IPS-NIHi7 (cell line): ENCODE results near the gene KDELR3.

ENCODE experiments used
- DNase-seq: peaks from one replicate; pipeline ENCODE4 v3.0.0; 2012; ENCODE audit warnings: mixed read lengths; ENCODE audit errors: extremely low spot score

KDELR3 gene

DNA sequence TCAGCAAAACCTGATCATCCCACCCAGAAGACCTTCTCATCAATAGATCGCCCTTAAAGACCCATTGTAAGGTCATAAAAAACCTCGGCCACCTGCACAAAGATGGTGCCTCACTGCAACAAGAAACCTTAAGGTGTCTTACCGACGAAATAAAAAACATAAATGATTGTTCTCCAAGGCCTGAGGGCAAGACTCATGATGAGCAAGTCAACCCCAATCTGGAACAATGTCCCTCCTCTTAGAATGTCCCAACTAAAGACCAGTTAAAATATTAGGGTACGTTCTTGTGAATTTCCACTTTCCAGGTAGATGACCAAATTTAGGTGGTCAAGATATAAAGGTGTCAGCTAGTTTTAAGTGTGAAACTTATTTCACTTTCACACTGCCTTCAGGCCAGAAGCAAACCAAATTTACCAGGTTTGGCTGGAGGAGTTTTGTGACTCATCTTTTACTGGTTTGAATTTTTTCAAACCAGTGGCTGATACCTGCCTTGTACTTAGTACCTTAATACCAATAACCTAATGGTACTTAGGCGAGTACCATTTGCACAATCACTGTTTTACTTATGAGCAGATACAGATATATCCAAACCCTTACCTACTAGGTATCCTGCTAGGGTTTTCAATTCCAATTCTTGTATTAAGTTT lies 14.9 kb downstream of the KDELR3 start:
- DNase-seq, result no peak

- no peak for DNase-seq
Measured at GRCh38 chr22:38484244-38484643, 16.3 kb downstream of the KDELR3 start.

GRCh38 chr22:38485783-38486182 lies 17.9 kb downstream of the KDELR3 start:
- no peak for DNase-seq

DNA sequence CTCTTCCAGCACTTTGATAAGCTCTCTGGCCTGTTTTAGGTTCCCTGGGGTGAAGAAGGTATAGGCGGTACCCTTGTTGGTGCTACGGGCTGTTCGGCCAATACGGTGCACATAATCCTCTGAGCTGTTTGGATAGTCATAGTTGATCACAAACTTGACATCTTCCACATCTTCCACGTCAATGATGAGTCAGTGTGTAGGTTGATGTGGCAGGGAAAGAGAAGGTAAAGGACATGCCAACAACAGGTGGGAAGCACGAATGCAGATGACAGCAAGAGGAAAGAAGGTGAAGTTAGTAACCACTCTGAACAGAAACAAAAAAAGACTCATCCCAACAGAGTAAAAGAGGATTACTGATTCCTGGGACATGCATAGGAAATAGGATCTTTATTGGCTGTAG lies 20.1 kb downstream of the KDELR3 start:
- DNase-seq, result no peak

GRCh38 chr22:38489142-38489541 lies 21.2 kb downstream of the KDELR3 start:
- DNase-seq, result no peak

GRCh38 chr22:38489561-38490145 lies 21.8 kb downstream of the KDELR3 start:
- DNase-seq, result no peak

DNA sequence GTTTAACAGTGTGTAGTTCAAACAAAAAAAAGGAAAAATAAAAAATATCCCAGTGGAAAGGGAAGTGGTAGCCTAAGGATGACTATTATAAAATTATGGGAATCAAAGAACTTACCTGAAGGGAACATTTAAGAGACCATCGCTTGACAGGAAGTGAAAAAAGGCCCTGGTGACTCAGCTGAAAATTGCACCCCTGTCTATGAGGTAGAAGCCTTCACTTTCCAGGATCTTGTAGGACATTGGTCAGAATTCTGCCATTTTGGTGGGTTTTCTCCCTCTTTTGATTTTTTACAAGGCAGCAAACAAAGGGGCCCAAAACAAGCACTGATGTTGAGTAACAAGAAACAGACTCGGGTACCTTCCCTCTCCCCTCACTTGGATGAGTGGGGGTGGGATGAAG lies 22.6 kb downstream of the KDELR3 start:
- DNase-seq, result no peak

- no peak for DNase-seq
Measured at GRCh38 chr22:38490915-38491314, 23.0 kb downstream of the KDELR3 start.

DNA sequence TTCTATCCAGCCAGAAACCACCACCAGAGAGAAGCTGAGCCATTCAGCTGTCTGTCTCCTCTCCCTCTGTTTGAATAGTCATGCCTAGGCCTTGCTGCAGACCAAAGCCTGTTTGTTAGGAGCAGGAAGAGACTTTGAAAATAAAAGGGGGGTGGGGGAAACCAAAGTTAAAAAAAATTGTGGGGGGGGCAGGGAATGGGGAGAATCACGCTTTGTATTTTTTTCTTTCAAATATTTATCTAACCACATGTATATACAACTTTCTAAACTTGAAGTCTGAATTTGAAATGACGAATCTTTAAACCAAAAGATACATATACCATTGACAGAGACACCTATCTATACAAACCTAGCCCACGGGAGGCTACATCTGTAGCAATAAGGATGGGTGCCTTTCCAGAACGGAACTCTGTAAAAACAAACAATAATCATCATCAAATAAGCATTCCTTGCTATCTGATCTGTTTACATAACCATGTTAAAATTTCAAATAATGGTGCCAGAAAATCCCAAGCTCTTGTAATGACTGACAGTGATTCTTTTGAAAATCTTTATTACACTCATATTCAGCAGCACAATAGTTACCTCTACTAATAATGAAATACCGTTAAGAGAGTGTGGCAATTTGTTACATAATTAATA lies 23.9 kb downstream of the KDELR3 start:
- no peak for DNase-seq

- DNase-seq, result no peak
Measured at GRCh38 chr22:38494498-38494897, 26.6 kb downstream of the KDELR3 start.

DNA sequence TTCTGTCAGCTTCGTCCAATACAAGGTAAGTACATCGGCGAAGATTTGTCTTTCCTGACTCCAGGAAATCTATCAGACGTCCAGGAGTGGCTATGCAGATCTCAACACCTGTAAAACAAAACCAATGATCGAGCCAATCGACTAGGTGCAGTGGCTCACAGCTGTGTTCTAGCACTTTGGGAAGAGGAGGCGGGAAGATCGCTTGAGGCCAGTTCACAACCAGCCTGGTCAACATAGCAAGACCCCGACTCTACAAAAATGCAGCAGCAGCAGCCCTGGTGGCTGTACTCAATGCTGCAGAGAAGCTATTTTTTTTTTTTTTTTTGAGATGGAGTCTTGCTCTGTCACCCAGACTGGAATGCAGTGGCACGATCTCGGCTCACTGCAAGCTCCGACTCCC lies 27.0 kb downstream of the KDELR3 start:
- DNase-seq, result no peak

DNA sequence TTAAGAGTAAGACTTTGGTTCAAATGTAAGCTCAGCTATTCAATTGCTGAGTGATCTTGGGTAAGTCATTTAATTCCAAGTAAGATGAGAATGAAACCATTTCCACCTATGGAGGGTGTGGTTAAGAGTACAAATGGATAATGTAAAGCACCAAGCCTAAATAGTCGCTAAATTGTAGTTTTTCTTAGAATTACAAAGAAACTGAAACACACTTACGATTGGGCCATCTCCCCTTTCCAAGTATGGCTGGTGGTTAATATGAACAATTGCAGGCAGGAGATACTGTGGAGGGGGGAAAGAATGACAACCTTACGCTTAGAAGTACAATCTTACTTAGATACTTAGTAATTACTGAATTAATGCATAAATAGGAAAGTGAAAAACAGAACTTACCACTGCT lies 30.0 kb downstream of the KDELR3 start:
- no peak for DNase-seq

DNA sequence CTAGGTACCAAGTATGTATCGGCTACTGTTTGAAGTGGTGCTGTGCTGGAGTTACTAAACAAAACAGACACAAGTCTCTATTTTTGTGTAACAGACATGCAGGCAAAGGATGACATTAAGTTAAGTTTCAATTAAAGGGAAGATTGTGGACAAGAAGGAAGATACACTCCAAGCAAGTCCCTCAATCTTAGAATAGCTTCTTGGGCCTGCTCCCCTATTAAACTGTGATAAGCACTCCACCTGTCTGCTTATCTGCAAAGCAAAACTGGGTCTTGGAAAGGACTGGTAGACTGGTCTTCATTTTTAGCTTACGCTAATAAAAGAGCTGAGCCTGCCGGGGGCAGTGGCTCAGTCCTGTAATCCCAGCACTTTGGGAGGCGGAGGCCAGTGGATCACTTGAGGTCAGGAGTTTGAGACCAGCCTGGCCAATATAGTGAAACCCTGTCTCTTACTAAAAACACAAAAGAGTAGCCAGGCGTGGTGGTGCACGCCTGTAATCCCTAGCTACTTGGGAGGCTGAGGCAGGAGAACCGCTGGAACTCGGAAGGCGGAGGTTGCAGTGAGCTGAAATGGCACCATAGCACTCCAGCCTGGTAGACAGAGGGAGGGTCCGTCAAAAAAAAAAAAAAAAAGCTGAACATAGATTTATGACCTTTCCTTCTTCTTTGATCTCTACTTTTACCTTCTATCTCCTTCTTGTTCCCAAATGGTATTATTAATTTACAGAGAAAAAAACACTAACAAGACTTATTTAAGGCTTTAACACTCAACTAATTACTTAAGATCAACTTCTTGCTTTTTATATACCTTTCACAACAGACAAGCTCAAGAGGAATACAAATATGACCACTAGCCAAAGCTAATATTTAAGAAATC lies 34.1 kb downstream of the KDELR3 start:
- no peak for DNase-seq

DNA sequence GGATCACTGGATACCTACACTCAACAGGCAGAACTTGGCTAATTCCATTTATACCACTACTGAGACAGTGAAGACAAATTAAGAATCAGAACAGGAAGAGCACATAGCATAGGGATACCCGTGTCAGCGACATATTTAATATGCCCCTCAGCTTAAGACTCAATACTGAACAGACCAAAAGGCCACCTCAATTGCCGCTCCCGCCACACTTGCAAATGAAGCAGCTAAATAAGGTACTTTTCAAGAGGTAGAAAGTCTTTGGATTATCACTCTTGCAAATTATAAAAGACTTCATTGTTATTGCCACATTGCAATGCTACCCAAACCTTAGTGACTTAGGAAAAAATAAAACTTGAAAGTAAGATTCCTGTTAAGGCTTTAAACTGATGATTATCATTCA lies 35.1 kb downstream of the KDELR3 start:
- DNase-seq, result no peak

DNA sequence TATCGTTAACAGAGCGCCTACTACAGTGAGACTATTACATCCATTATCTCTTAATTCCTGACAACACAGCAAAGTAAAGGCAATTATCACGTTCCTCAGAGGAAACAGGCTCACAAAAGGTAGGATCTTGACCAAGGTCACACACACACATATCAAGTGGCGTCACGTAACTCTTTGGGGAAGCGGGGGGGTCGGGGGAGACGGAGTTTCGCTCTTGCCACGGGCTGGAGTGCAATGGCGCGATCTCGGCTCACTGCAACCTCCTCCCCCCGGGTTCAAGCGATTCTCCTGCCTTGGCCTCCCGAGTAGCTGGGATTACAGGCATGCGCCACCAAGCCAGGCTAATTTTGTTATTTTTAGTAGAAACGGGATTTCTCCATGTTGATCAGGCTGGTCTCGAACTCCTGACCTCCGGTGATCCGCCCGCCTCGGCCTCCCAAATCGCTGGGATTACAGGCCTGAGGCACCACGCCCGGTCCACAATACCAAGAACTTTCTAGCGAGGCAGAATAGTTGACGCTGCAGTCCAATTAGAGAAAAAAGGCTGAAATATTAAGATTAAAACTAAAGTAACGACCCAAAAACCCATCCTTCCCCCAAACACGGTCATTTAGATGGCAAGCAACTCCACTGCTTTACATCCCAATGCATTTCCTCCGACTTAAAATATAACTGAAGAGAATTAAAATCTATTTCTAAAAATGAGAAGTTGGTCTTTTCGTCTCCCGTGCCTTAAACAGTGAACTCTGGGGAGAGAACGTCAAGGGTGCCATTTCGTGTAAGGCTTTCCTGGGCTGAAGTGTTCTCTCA lies 37.0 kb downstream of the KDELR3 start:
- DNase-seq, result no peak

- peak; percentile 65 for DNase-seq
Measured at GRCh38 chr22:38505541-38506117, 37.7 kb downstream of the KDELR3 start.

DNA sequence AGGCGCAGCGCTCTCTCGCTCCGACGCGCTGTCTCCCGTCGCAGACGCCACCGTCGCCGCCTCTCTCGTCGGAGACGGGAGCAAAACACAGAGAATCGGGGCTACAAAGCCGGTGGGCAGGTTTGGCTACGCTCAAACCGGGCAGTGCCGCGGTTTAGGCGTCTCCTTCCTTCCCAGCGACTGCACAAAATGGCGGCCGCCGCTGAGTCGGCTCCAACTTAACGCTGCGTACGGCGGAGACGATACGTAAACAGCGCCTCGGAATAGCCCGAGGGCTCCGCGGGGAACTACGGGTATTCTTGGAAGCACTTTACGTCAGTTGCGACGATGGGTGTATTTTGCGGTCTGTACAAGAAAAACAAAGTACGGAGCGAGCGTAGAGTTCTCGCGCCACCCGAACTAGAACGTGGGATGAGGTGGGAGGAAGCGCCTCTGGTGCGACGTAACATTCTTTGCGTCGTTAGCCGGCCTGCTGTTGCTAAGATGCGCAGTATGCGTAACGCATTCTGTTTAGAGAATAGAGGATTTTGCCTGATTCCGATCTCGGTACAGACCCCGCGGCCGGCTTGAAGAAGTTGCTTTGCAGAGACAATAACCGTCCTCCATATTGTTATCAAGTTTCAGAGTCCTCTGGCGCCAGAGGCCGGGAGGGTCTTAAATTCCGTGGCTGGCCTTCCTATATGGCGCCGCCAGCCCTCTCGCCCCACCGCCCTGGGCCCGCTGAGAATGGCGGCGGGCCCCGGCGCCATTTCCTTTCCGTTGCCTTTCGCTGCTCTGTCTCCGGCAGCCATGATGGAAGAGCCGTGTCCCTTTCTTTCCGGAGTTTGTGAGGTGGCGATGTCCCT lies 38.4 kb downstream of the KDELR3 start, which contains the start of gene DDX17:
TSS of gene DDX17 (minus strand) at position 194 of the 845 bp plus-strand sequence.
- DNase-seq, result peak; percentile 91

DNA sequence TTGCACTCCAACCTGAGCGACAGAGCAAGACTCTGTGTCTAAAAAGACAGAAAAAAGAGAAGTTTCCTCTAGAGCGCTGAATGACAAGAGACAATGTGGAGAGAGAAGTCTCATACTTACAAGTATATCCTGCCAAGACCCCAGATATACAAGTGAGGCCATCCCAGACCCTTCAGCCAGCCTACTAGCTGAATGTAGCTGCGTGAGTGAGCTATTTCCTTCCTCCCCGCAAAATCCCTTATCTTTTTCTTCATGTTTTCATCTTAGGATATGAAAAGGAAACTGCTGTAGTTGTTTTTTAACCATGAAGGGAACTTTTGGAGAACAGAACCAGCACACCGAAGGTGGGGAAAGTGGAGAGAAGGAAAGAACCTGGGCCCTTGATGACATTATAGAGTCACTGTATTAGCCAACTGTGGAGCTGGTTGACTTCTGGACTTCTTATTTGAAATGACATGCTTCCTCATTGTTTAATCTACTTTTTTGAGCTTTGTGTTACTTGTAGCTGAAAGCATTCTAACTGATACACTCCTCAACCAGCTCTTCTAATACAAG lies 42.6 kb downstream of the KDELR3 start:
- no peak for DNase-seq

DNA sequence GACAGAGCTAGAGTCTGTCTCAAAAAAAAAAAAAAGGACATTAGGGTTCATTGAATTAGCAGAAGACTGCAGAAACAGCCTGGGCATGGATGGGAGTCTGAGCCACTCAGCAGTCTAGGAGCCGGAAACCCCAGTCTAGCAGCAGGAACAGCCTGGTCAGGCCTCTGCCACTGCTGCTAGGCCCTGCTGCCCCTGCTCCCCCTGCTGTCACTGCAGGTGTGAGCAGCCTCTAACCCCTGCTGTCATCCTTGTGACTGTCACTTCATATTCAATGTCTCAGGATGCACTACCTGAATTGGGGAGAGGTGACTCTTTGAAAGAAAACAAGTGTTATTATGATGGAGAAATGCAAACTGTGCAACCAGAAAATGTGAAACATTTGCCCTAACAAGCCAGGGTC lies 45.2 kb downstream of the KDELR3 start:
- DNase-seq, result peak; percentile 71

DNA sequence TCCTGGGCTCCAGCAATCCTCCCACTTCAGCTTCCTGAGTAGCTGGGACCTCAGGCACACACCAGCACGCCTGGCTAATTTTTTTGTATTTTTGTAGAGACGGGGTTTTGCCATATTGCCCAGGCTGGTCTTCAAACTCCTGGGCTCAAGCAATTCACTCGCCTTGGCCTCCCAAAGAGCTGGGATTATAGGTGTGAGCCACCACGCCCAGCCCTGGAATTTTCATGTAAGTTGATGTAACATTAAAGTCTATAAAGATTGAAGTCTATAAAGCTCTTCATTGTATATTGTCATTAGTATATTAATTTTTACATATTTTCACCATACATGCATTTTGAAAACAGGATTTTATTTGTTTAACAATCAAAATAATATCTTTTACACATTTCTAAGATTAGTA lies 50.7 kb downstream of the KDELR3 start:
- no peak for DNase-seq
